GM15510 (cell line): ENCODE results near the gene MYADM.

Experiments
- POLR2A ChIP-seq: IDR thresholded peaks from 3 replicates; pipeline ENCODE4 v1.6.1; 2011; ENCODE audit warnings: borderline replicate concordance; ENCODE audit not compliant: insufficient read length; ENCODE audit errors: extremely low read depth

The MYADM gene

DNA sequence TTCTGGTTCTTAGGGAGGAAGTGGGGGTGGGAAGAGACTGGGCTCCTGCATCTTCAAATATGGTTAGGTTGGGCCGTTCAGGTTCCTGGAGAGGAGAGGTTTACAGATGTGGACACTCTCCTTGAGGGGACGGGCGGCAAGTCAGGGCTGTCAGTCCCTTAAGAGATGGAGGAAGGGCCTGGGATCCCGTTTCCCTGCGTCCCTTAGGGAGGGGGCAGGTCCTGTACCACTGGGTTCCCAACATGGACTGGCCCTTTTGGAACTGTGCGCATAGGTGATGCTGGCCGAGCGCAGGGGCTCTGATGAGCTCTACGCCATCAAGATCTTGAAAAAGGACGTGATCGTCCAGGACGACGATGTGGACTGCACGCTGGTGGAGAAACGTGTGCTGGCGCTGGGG lies 30.5 kb downstream of the MYADM start:
- no peak for TF ChIP-seq POLR2A

DNA sequence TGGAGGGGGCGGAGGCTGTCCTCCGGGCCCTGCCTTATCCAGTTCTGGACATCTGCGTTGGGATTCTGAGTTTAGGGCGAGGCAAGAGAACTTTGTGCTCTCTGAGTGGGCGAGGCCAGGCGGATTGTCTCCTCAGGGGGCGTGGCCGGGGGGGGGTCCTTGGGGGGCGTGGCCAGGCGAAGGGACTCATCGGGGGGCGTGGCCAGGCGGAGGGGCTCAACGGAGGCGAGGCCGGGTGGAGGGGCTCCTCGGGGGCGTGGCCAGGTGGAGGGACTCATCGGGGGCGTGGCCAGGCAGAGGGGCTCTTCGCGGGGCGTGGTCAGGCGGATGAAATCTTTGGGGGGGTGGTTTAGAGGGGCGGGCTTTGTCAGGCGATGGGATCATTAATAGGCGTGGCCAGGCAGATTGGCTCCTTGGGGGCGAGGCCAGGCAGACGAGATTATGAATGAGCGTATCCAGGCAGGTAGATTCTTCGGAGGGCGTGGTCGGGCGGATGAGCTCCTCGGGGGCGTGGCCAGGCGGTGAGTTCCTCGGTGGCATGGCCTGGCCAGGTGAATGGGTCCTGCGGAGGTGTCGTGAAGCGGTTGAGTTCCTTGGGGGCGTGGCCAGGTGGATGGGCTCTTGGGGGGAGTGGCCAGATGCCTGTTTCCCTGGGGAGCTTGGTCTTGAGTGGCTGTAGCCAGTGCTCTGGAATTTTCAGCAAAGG lies 31.1 kb downstream of the MYADM start:
- no peak for TF ChIP-seq POLR2A

DNA sequence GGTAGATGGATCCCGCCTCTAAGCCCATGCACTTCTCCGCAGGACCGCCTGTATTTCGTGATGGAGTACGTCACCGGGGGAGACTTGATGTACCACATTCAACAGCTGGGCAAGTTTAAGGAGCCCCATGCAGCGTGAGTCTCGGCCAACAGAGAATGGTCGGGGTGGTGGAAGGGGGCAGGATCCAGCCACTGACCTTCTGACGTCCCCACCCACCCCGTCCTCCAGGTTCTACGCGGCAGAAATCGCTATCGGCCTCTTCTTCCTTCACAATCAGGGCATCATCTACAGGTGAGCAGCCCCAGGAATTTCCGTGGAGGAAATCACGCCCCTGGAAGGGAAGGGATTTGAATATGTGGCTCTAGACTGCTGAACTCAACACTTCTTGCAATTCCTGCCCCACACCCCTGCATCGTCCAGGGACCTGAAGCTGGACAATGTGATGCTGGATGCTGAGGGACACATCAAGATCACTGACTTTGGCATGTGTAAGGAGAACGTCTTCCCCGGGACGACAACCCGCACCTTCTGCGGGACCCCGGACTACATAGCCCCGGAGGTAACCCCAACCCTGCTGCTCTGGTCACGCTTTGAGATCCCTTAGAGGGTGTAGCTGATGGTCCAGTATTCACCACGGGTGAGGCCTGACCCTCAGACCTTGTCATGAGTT lies 32.6 kb downstream of the MYADM start:
- no peak for TF ChIP-seq POLR2A

DNA sequence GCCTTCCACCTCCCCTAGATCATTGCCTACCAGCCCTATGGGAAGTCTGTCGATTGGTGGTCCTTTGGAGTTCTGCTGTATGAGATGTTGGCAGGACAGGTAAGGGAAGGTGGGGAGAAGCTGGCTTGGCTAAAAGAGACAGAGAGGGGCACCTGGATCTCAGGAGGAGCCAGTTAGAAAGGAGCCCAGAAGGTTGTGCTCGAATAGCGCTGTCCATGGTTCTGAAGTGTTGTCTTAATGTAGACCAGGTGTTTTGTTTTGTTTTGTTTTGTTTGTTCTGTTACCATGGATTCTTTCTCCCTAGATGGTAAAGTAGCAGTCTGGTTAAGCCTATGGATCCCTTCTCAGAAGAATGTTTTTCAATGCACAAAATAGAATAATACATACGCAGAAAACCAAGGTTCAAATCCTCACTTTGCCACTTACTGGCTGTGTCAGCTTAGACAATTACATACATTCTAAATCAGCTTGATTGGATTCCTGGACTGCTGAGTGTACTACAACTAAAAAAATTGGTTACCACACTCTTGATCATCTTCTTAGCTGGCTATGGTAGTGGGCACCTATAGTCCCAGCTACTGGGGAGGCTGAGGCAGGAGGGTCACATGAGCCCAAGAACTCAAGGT lies 35.5 kb downstream of the MYADM start:
- no peak for TF ChIP-seq POLR2A

DNA sequence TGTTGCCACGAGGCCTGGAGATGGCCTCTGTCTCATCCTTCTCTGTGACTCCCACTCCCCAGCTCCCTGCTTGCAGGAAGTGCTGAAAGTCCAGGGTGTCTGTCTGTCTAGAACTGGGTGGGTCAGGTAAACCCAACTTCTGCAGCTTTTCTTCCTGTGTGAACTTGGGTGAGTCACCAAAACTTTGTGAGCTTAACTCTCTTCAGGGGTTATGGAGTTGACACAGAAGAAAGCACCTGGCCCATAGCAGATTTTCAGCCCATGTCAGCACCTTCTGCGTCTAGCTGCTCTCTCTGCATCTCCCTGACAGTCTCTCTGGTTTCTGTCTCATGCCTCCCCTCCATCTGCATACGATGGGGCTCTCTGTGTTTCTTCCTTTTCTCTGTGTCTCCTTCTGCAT lies 37.2 kb downstream of the MYADM start:
- no peak for TF ChIP-seq POLR2A

DNA sequence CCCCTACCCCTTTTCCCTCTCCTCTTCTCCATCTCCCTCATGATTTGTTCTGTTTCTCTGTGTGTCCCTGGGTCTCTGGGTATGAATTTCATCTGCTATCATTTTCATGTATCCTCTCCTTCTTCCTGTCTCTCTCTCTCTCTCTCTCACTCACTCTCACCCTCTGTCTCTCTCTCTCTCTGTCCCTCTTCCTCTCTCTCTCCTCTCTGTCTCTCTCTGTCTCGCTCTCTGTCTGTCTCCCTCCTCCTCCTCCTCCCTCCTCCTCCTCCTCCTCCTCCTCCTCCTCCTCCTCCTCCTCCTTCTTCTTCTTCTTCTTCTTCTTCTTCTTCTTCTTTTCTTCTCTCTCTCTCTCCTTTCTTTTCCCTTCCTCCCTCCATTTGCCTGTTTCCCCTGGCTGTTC lies 38.1 kb downstream of the MYADM start:
- TF ChIP-seq POLR2A: no peak

DNA sequence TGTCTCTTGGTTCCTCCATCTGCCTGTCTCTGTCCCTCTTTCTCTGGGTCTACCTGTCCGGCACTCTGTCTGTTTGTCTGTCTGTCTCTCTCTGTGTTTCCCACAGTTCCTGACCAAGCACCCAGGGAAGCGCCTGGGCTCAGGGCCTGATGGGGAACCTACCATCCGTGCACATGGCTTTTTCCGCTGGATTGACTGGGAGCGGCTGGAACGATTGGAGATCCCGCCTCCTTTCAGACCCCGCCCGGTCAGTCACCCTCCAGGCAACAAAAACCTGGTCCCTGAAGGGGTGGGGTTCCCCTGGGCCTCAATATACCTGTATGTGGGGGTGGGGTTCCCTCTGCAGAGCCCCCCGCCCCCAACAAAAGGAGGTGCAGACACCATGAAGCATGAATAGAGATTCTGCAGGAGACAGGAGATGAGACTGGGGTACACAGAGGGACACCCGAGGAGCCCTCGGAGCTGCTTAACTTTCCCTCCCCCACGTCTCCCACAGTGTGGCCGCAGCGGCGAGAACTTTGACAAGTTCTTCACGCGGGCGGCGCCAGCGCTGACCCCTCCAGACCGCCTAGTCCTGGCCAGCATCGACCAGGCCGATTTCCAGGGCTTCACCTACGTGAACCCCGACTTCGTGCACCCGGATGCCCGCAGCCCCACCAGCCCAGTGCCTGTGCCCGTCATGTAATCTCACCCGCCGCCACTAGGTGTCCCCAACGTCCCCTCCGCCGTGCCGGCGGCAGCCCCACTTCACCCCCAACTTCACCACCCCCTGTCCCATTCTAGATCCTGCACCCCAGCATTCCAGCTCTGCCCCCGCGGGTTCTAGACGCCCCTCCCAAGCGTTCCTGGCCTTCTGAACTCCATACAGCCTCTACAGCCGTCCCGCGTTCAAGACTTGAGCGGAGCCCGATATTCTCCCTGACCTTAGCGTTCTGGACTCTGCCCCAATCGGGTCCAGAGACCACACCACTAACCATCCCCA lies 38.8 kb downstream of the MYADM start:
- TF ChIP-seq POLR2A: no peak

DNA sequence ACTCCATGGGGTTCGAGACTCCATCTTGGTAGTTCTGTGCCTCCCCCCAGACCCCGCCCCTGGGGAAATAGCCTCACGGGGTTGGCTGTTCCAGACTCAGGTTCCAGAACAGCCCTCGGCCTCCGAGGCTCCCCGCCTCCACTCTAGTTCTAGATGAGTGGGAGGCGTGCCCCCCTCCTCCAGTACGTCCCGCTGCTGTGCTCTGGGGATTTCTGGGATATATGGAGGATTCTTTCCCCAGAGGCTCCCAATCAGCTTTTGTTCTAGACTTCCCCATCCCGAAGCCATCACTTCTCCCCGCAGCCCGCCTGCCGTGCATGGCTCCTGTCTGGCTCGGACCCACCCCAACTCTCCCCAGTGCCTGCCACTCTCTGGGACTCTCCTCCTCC lies 39.5 kb downstream of the MYADM start:
- no peak for TF ChIP-seq POLR2A

DNA sequence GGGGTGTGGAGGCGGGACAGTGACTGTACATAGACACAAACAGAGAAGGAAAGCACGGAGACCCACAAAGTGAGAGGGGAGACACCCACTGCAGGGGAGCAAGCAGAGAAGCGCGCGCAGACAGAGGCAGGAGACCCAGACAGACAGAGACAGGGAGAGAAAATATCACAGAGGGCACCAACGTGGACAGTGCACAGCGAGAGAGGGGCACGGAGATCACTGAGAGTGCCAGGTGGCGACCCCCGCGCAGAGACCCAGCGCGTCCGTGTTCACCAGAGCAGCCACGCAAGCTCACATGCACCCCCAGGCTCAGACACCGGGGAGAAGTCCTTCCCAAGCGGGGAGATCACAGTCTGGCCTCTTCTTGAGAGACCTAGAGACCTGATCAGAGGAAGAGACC lies 40.0 kb downstream of the MYADM start:
- no peak for TF ChIP-seq POLR2A

DNA sequence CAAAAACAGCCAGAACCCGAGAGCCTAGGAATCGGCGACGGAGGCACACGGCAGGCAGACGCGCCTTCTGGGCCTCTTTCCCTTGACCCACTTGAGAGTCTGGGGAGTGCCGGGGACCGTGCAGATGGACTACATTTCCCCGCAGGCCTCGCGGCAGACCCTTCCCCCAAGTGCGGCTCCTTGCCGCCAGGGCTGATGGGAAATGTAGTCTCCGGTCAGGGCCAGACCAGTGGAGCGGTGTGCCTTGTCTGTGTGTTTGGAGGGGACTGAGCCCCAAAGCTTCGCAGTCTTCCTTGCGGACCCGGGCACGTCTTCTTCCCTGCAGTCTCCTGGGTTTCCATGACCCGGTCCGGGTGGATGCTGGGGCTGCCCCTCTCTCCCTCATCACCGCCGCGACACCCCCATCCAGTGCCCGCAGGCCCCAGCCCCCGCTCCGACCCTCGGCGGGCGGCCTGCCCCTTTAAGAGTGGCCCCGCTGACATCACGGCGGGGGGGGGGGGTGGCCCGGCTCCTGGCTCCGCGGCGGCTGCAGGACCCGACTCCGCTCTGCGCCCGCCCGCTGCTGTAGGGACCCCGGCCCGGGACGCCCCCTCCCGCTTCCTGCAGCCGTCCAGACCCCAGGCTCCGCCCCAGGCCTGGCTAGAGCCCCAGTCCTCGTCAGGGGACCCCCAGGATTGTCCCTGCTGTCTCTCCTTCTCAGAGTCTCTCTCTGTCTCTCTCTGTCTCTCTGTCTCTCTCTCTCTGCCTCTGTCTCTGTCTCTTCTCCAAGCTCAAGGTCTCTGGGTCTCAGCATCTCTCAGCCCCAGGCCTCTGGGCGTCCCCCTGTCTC lies 40.6 kb downstream of the MYADM start:
- TF ChIP-seq POLR2A: no peak

DNA sequence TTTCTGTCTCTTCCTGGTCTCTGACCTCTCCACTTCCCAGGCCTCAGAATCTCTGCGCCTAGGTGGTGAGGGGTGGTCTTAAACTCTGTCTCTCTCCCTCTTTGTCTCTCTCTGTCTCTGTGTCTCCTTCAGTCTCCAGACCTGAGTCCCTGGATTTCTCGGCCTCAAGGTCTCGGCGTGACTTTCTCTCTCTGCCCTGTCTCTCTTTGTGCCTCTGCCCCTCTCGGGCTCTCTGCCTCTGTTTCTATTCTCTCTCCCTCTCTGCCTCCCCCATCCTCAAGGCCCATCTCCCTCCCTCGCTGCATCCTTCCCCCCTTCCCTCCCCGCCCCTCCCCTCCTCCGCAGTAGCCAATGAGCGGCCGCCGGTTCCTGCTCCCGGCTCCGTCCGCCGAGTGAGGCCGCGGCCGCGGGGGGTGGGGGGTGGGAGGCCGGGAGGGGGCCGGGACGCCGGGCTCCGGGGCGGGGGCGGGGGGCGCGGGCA lies 41.3 kb downstream of the MYADM start, which contains the start of gene CACNG7:
TSS of gene CACNG7 (plus strand) at position 344 of the 481 bp plus-strand sequence. CDS start 3,554 bp downstream, outside the sequence.
- TF ChIP-seq POLR2A: no peak

DNA sequence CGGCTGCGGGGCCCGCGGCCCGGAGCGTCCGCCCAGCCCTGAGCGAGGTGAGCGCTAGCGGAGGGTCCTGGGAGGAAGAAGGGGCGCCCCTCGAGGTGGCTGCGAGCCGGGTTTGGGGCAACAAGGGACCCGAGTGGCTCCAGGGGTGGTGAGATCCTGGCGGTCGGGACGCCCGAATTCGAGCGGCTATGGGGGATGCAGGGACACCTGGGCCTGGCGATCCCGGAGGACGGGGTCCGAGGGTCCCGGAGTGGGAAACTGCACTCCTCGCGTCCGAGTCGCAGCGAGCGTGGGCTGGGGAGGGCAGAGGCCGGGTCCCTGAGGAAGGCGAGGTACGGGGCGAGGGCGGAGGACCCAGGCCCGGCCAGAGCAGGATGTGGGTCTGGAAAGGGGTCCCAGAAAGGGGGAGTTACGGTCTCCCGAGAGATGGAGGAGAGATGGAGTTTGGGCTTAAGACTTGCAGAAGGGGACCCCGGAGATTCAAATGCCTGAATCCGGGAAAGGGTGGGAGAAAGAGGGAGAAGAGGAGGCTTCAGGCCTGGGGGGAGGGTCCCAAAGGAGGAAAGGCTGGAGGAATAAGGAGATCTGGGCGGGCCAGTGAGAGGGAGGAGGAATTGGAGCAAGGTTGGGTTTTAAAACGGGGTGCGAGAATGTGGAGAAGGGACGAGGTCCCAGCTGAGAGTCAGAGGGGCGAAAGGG lies 41.9 kb downstream of the MYADM start:
- no peak for TF ChIP-seq POLR2A

DNA sequence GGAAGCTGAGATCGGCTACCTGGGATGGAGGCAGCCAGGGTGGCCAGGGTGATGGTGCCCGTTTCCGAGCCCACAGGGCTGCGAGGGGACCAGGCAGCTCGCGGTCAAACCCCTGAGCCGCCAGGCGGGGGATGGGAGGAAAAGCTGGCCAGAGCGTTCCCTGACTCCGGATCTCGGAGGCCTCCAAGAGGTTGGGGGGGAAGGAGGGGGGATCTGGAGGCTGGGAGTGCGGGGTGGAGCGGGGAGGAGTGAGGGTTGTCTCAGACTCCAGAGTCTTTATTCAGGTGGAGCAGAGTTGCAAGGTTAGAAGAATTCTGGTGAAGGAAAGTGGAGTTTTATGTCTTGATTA lies 42.5 kb downstream of the MYADM start:
- TF ChIP-seq POLR2A: no peak
